GM12878 (cell line): ENCODE results near the gene FXYD7. TPM values are rescaled to one million over a fixed set of nuclear protein-coding genes. Genes with fewer than 3 reads are reported as not detected.

Source experiments
- ATAC-seq: fragments of 200-7000 bp; cut with Tn5 transposase; 3 replicates; pipeline ENCODE4 v1.9.1; 2020; ENCODE audit warnings: mild to moderate bottlenecking, moderate library complexity
- BruUV-seq: library from RNA; stranded (reverse); fragments of 400-500 nt; replicated peaks from 2 replicates; lab custom pipeline; 2021; lab: Mats Ljungman, UMichigan
- CTCF ChIA-PET: fragments of 300-600 bp; sonication (Branson Sonifier 250); formaldehyde crosslinking; extraction: SDS; loops from one replicate; lab custom pipeline; 2021; ENCODE audit warnings: inconsistent platforms; lab: Yijun Ruan, JAX
- POLR2A ChIA-PET: fragments of 350-600 bp; formaldehyde crosslinking; extraction: SDS; loops from one replicate; lab custom pipeline; 2021; ENCODE audit warnings: inconsistent platforms; lab: Charles Lee
- RAD21 ChIA-PET: fragments of 300-600 bp; sonication (Branson Sonifier 250); formaldehyde crosslinking; loops from one replicate; lab custom pipeline; 2023; ENCODE audit warnings: antibody characterized with exemption; ENCODE audit not compliant: unreplicated experiment; lab: Charles Lee
- SMC1A ChIA-PET: fragments of 300-600 bp; sonication (Branson Sonifier 250); formaldehyde crosslinking; loops from one replicate; lab custom pipeline; 2023; ENCODE audit not compliant: unreplicated experiment, uncharacterized antibody; lab: Charles Lee
- DNase-seq: peaks from one replicate; pipeline ENCODE4 v3.0.0-alpha.2; 2011; ENCODE audit warnings: low read depth, low spot score
- FAIRE-seq: peaks from 3 replicates; lab custom pipeline; 2011; peaks lifted over from hg19 to GRCh38; lab: Jason Lieb, UNC
- H2AFZ ChIP-seq: 2 replicates; pipeline ENCODE4 v1.6.0; 2011; ENCODE audit warnings: low read depth, low read length, control low read depth; ENCODE audit not compliant: control insufficient read depth
- H3K27ac ChIP-seq: 2 replicates; pipeline ENCODE4 v1.5.1; 2011; ENCODE audit warnings: control low read depth; ENCODE audit not compliant: control insufficient read depth, insufficient read depth
- H3K27me3 ChIP-seq, 2 experiments: replicated peaks in 1 of 2; 2 replicates each; pipeline versions ENCODE4 v1.6.0 to v1.6.1; 2011; ENCODE audit warnings: low read length in 1 of 2; ENCODE audit not compliant: control insufficient read depth in 2 of 2, insufficient read depth in 2 of 2
- H3K36me3 ChIP-seq, 2 experiments: 2 replicates each; pipeline ENCODE4 v1.5.1; 2011; ENCODE audit warnings: low read length in 1 of 2; ENCODE audit not compliant: control insufficient read depth in 2 of 2, insufficient read depth in 2 of 2
- H3K4me1 ChIP-seq: 2 replicates; pipeline ENCODE4 v1.6.1; 2011; ENCODE audit warnings: mild to moderate bottlenecking, low read length, moderate library complexity, mixed read lengths; ENCODE audit not compliant: control insufficient read depth, insufficient read depth
- H3K4me2 ChIP-seq: 2 replicates; pipeline ENCODE4 v1.6.0; 2011; ENCODE audit warnings: control low read depth; ENCODE audit not compliant: control insufficient read depth, insufficient read depth
- H3K4me3 ChIP-seq: fragments of 200-600 bp; sonication (generic); 2 replicates; pipeline ENCODE4 v1.5.1; 2016
- H3K79me2 ChIP-seq: 2 replicates; pipeline ENCODE4 v1.6.0; 2011; ENCODE audit warnings: low read length; ENCODE audit not compliant: control insufficient read depth, insufficient read depth
- H3K9ac ChIP-seq: 2 replicates; pipeline ENCODE4 v1.8.0; 2011; ENCODE audit warnings: low read length, control low read depth, mixed read lengths; ENCODE audit not compliant: control insufficient read depth, insufficient read depth
- H3K9me3 ChIP-seq: replicated peaks from 3 replicates; pipeline ENCODE4 v1.5.1; 2011; ENCODE audit warnings: mild to moderate bottlenecking, low read length; ENCODE audit not compliant: control insufficient read depth, insufficient read depth
- H4K20me1 ChIP-seq: 2 replicates; pipeline ENCODE4 v1.6.0; 2011; ENCODE audit not compliant: control insufficient read depth, insufficient read depth
- NFYA ChIP-seq: IDR thresholded peaks from 2 replicates; pipeline ENCODE4 v1.6.1; 2011; ENCODE audit warnings: low read depth, mild to moderate bottlenecking, low read length, improper control_type of control experiment, borderline replicate concordance
- RCOR1 ChIP-seq: conservative IDR thresholded peaks from 2 replicates; pipeline ENCODE4 v1.6.1; 2012; ENCODE audit warnings: low read depth, low read length, improper control_type of control experiment
- ZNF687 ChIP-seq: fragments of 450-650 bp; IDR thresholded peaks from 2 replicates; pipeline ENCODE4 v1.6.1; 2017; ENCODE audit warnings: mild to moderate bottlenecking, moderate library complexity
- ZZZ3 ChIP-seq: IDR thresholded peaks from 2 replicates; pipeline ENCODE4 v1.6.1; 2011; ENCODE audit warnings: low read depth; ENCODE audit not compliant: control insufficient read depth, insufficient read length
- WGBS: methylation state at CpG from one replicate; pipeline ENCODE4 v1.1.6; 2016; ENCODE audit warnings: low lambda C conversion rate; ENCODE audit not compliant: insufficient replicate concordance, insufficient coverage; ENCODE audit errors: missing lambda C conversion rate; 5-methylcytosine and 5-hydroxymethylcytosine counted together
- in situ Hi-C: fragments of 300-500 bp; cut with MboI; formaldehyde crosslinking; loops from 9 replicates; pipeline ENCODE4 v1.14.3; 2018; ENCODE audit warnings: mixed read lengths
- intact Hi-C: fragments of 100-400 bp; cut with micrococcal nuclease; formaldehyde crosslinking; loops from one replicate; pipeline ENCODE4 v1.14.2; 2022; ENCODE audit not compliant: unreplicated experiment
- polyA plus RNA-seq, 11 experiments: library from polyadenylated mRNA; depleted of rRNA in 4 of 11; unstranded in 6 of 11; stranded (reverse) in 5 of 11; fragments of >200 nt; fragmentation: Nextera tagmentation in 4 of 11; fragmentation: Illumina TruSeq in 1 of 11; extraction: Ambion mirVana in 4 of 11; extraction: Trizol in 1 of 11; gene quantifications; 1 replicate in 1 of 11; 2 replicates in 10 of 11; pipeline versions ENCODE4 v1.2.1 to v1.2.3, GENCODE V29; 2011 to 2016; ENCODE audit warnings: inconsistent platforms in 2 of 11, missing spikeins in 2 of 11, low read depth in 1 of 11
- total RNA-seq, 4 experiments: library from RNA; depleted of rRNA in 3 of 4; stranded (reverse); fragments of >200 nt in 3 of 4; fragmentation: Illumina TruSeq in 1 of 4; extraction: Trizol in 1 of 4; gene quantifications; 2 replicates each; pipeline versions ENCODE4 v1.2.1 to v1.2.3, GENCODE V29; 2013 to 2021

Gene FXYD7
- total and polyA plus RNA-seq, 10 of the 15 experiments (the other 5 are each of a cell fraction or from before 2014, with no cell fraction given), result 0.07 to 0.28 (median 0.12) TPM; not detected in 7

GRCh38 chr19:35093941-35094647 is 49.0 kb upstream of the FXYD7 start:
- Histone ChIP-seq H2AFZ (no peak overlapping the region), H3K9ac (no peak overlapping the region), H4K20me1 (no peaks in the 10 kb centered on the region), H3K27ac (no peak overlapping the region), H3K79me2 (no peaks in the 10 kb centered on the region), H3K9me3 (no peaks in the 10 kb centered on the region), H3K36me3 (no peaks in the 10 kb centered on the region), H3K4me1 (no peaks in the 10 kb centered on the region)
- ATAC-seq (no peak), DNase-seq (no peak)
- BruUV-seq, result no TSS peak
- intact Hi-C loops (no loop called here), in situ Hi-C loops (no loop called here)
- 24% methylated on average over 11 of the region's 11 CpGs for WGBS
- CTCF ChIA-PET, result interaction anchor here (0.7 to 4.8 kb wide), 5 partner anchors 21 to 122 kb away, joined by 3 to 46 read pairs (median 3); no protein-coding TSS in a partner anchor
- RAD21 ChIA-PET, result no interaction called here
- SMC1A ChIA-PET, result no interaction called here
- no peak for TF ChIP-seq NFYA
- TF ChIP-seq ZZZ3, result no peak
- TF ChIP-seq RCOR1, result no peak
- no peak for TF ChIP-seq ZNF687
- TF ChIP-seq, all 136 proteins: peak for 0
- H3K4me2 ChIP-seq, result no peak overlapping the region
- no peak for FAIRE-seq
- no peak overlapping the region for H3K4me3 ChIP-seq
- H3K27me3 ChIP-seq, result no peaks in the 10 kb centered on the region; a peak in 1 of 4 replicates
- POLR2A ChIA-PET, result interaction anchor here (0.6 kb wide), 1 partner anchor 27 kb away, joined by 4 read pairs; no protein-coding TSS in a partner anchor
